Activated T-helper 17 cell treated with anti-CD3 and anti-CD28 coated beads, Interleukin-2, amount 50 U/mL, for 72 hours (primary cell): ENCODE data around the gene FCRL3. TPM values are rescaled to one million over a fixed set of nuclear protein-coding genes. Genes with fewer than 3 reads are reported as not detected.

Experiments used
- ATAC-seq: fragments of 150-1000 bp; cut with Tn5 transposase; replicated peaks from 2 replicates; pipeline ENCODE4 v1.10.0; 2021; ENCODE audit warnings: mild to moderate bottlenecking, moderate library complexity
- H3K27ac Mint-ChIP-seq: one replicate; pipeline ENCODE4 v1.8.0; 2022; ENCODE audit warnings: mixed read lengths
- H3K27me3 Mint-ChIP-seq: one replicate; pipeline ENCODE4 v1.8.0; 2022; ENCODE audit warnings: mixed read lengths
- H3K36me3 Mint-ChIP-seq: one replicate; pipeline ENCODE4 v1.8.0; 2022; ENCODE audit warnings: low read depth, mild to moderate bottlenecking, mixed read lengths
- H3K4me1 Mint-ChIP-seq: one replicate; pipeline ENCODE4 v1.8.0; 2022; ENCODE audit warnings: mixed read lengths
- H3K4me3 Mint-ChIP-seq: one replicate; pipeline ENCODE4 v1.8.0; 2022; ENCODE audit warnings: mild to moderate bottlenecking, mixed read lengths
- H3K9me3 Mint-ChIP-seq: one replicate; pipeline ENCODE4 v1.8.0; 2022; ENCODE audit warnings: mixed read lengths
- total RNA-seq, 2 donors: library from RNA; stranded (reverse); gene quantifications; one replicate each; pipeline ENCODE4 v1.2.3, GENCODE V29; 2022

Gene FCRL3
- total RNA-seq, 2 donors from 2014 or later: 0.41 to 1.1 TPM

- no peak for ATAC-seq
- H3K27me3 Mint-ChIP-seq: peaks cover 40% of the 10 kb centered on the region
- no peak overlapping the region for H3K4me3 Mint-ChIP-seq
- H3K9me3 Mint-ChIP-seq: no peaks in the 10 kb centered on the region
- H3K36me3 Mint-ChIP-seq: no peaks in the 10 kb centered on the region
- H3K4me1 Mint-ChIP-seq: no peaks in the 10 kb centered on the region
- H3K27ac Mint-ChIP-seq: no peak overlapping the region
These were observed 1.8 kb upstream of the FCRL3 start for GRCh38 chr1:157702308-157702825.

- no peaks in the 10 kb centered on the region for H3K36me3 Mint-ChIP-seq
- no peaks in the 10 kb centered on the region for H3K9me3 Mint-ChIP-seq
- H3K4me1 Mint-ChIP-seq: no peaks in the 10 kb centered on the region
- H3K27ac Mint-ChIP-seq: no peak overlapping the region
- ATAC-seq: no peak
- no peak overlapping the region for H3K4me3 Mint-ChIP-seq
- H3K27me3 Mint-ChIP-seq: peaks cover 43% of the 10 kb centered on the region
These were observed 264 bp downstream of the FCRL3 start for GRCh38 chr1:157700305-157700704.

GRCh38 chr1:157697781-157698569, 2.6 kb downstream of the FCRL3 start:
- H3K27ac Mint-ChIP-seq: no peak overlapping the region
- ATAC-seq: no peak
- H3K4me1 Mint-ChIP-seq: no peaks in the 10 kb centered on the region
- no peaks in the 10 kb centered on the region for H3K36me3 Mint-ChIP-seq
- peaks cover 46% of the 10 kb centered on the region for H3K27me3 Mint-ChIP-seq
- no peaks in the 10 kb centered on the region for H3K9me3 Mint-ChIP-seq
- H3K4me3 Mint-ChIP-seq: no peak overlapping the region

- H3K4me1 Mint-ChIP-seq: no peaks in the 10 kb centered on the region
- no peaks in the 10 kb centered on the region for H3K36me3 Mint-ChIP-seq
- peaks cover 43% of the 10 kb centered on the region for H3K27me3 Mint-ChIP-seq
- H3K4me3 Mint-ChIP-seq: no peak overlapping the region
- no peak overlapping the region for H3K27ac Mint-ChIP-seq
- H3K9me3 Mint-ChIP-seq: no peaks in the 10 kb centered on the region
- ATAC-seq: peak; percentile 6
These were observed 3.5 kb downstream of the FCRL3 start for GRCh38 chr1:157696966-157697628.

- no peak overlapping the region for H3K4me3 Mint-ChIP-seq
- H3K9me3 Mint-ChIP-seq: no peaks in the 10 kb centered on the region
- H3K36me3 Mint-ChIP-seq: no peaks in the 10 kb centered on the region
- peaks cover 34% of the 10 kb centered on the region for H3K27me3 Mint-ChIP-seq
- no peaks in the 10 kb centered on the region for H3K4me1 Mint-ChIP-seq
- ATAC-seq: no peak
- H3K27ac Mint-ChIP-seq: no peak overlapping the region
These were observed 5.2 kb downstream of the FCRL3 start for GRCh38 chr1:157695417-157695816.

GRCh38 chr1:157691285-157691920, 9.2 kb downstream of the FCRL3 start:
- Mint-ChIP-seq H3K4me3 (no peak overlapping the region), H3K27me3 (peaks cover 9% of the 10 kb centered on the region), H3K9me3 (no peaks in the 10 kb centered on the region), H3K4me1 (no peaks in the 10 kb centered on the region), H3K27ac (no peak overlapping the region), H3K36me3 (no peaks in the 10 kb centered on the region)
- ATAC-seq: no peak

GRCh38 chr1:157682710-157683437, 17.7 kb downstream of the FCRL3 start:
- Mint-ChIP-seq H3K27me3 (peaks cover 19% of the 10 kb centered on the region), H3K27ac (no peak overlapping the region), H3K4me1 (no peaks in the 10 kb centered on the region), H3K9me3 (no peaks in the 10 kb centered on the region), H3K4me3 (no peak overlapping the region), H3K36me3 (no peaks in the 10 kb centered on the region)
- no peak for ATAC-seq

GRCh38 chr1:157678721-157679120, 21.8 kb downstream of the FCRL3 start:
- ATAC-seq: no peak
- Mint-ChIP-seq H3K4me3 (no peak overlapping the region), H3K9me3 (no peaks in the 10 kb centered on the region), H3K36me3 (no peaks in the 10 kb centered on the region), H3K27me3 (peaks cover 29% of the 10 kb centered on the region), H3K27ac (no peak overlapping the region), H3K4me1 (no peaks in the 10 kb centered on the region)

- Mint-ChIP-seq H3K9me3 (peaks cover 13% of the 10 kb centered on the region), H3K36me3 (no peaks in the 10 kb centered on the region), H3K4me1 (no peaks in the 10 kb centered on the region)
These were observed 27.6 kb downstream of the FCRL3 start for GRCh38 chr1:157673008-157673407.

GRCh38 chr1:157671895-157672294, 28.7 kb downstream of the FCRL3 start:
- Mint-ChIP-seq H3K27ac (no peak overlapping the region), H3K27me3 (peaks cover 8% of the 10 kb centered on the region), H3K9me3 (peaks cover 16% of the 10 kb centered on the region), H3K36me3 (no peaks in the 10 kb centered on the region), H3K4me3 (no peak overlapping the region), H3K4me1 (no peaks in the 10 kb centered on the region)
- ATAC-seq: no peak

More at GRCh38 chr1:157673008-157673407, 27.6 kb downstream of the FCRL3 start:
- Mint-ChIP-seq H3K27ac (no peak overlapping the region), H3K4me3 (no peak overlapping the region), H3K27me3 (peaks cover 13% of the 10 kb centered on the region)
- ATAC-seq: no peak

- Mint-ChIP-seq H3K36me3 (no peaks in the 10 kb centered on the region), H3K4me3 (no peak overlapping the region), H3K4me1 (no peaks in the 10 kb centered on the region), H3K27ac (no peak overlapping the region), H3K27me3 (peaks cover 13% of the 10 kb centered on the region), H3K9me3 (no peaks in the 10 kb centered on the region)
- no peak for ATAC-seq
These were observed 40.9 kb downstream of the FCRL3 start for GRCh38 chr1:157659576-157660247.

- Mint-ChIP-seq H3K9me3 (no peaks in the 10 kb centered on the region), H3K27ac (no peak overlapping the region), H3K4me1 (no peaks in the 10 kb centered on the region), H3K4me3 (no peak overlapping the region), H3K27me3 (peaks cover 17% of the 10 kb centered on the region), H3K36me3 (no peaks in the 10 kb centered on the region)
- ATAC-seq: no peak
These were observed 42.0 kb downstream of the FCRL3 start for GRCh38 chr1:157658571-157658970.

- Mint-ChIP-seq H3K4me1 (no peaks in the 10 kb centered on the region), H3K27ac (no peak overlapping the region), H3K27me3 (peaks cover 37% of the 10 kb centered on the region), H3K4me3 (no peak overlapping the region), H3K36me3 (no peaks in the 10 kb centered on the region), H3K9me3 (no peaks in the 10 kb centered on the region)
- ATAC-seq: no peak
These were observed 47.1 kb downstream of the FCRL3 start for GRCh38 chr1:157653494-157653873.
